Skeletal muscle satellite cell (primary cell): Measurements from ENCODE around the gene AMN.

Source experiments
- H3K27me3 ChIP-seq: 2 replicates; pipeline ENCODE4 v1.7.0; 2013; ENCODE audit warnings: low read length; ENCODE audit not compliant: control insufficient read depth, insufficient read depth
- H3K36me3 ChIP-seq: 2 replicates; pipeline ENCODE4 v1.7.0; 2013; ENCODE audit warnings: mild to moderate bottlenecking, control low read depth, low read length; ENCODE audit not compliant: insufficient read depth
- H3K4me1 ChIP-seq: 2 replicates; pipeline ENCODE4 v1.7.0; 2013; ENCODE audit warnings: low read length; ENCODE audit not compliant: control insufficient read depth, insufficient read depth
- H3K4me2 ChIP-seq: 2 replicates; pipeline ENCODE4 v1.7.0; 2013; ENCODE audit warnings: mild to moderate bottlenecking, low read length
- H3K4me3 ChIP-seq: 2 replicates; pipeline ENCODE4 v1.7.0; 2013; ENCODE audit warnings: low read length
- H3K9ac ChIP-seq: 2 replicates; pipeline ENCODE4 v1.7.0; 2013; ENCODE audit warnings: mild to moderate bottlenecking, low read depth, low read length, moderate library complexity
- H3K9me3 ChIP-seq: replicated peaks from 2 replicates; pipeline ENCODE4 v1.7.0; 2013; ENCODE audit warnings: mild to moderate bottlenecking, control low read depth, low read length

The AMN gene

DNA sequence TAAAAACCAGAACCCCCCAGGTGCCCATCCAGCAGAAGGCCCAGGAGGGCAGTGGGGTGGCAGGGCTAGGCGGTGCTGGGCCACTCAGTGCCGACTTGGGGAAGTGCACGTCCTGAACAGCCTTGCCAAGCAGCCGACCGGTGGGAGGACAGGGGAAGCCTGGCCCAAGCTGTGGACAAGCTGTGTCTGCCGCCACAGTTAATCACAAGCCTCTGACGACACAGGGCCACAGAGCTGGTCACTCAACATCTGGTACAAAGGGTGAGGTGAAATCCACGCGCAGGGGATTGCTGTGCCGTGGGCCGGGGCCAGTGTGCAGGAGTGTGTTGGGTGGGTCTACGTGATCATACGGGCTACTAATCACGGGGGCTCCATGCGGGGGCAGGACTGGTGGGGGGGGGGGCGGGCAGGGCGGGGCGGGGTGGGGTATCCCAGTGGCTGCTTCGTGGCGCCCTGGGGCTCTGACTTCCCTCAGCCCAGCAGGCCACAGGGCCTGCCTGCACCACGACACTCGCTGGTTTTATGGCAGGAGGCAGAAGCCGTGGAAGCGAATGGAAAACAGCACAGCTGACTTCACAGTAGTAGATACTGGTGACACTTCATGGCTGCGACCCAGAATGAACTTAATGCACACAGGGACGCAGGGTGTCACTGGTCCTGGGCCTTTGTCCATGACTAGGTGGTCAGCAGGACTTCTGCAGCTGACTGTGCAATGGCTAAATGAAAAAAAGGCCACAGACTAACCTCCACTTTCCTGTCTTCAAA, 10.2 kb downstream of the AMN start:
- H3K4me2 ChIP-seq: no peak overlapping the region
- no peak overlapping the region for H3K4me3 ChIP-seq
- H3K4me1 ChIP-seq: peaks cover 24% of the 10 kb centered on the region
- peaks cover 37% of the 10 kb centered on the region for H3K36me3 ChIP-seq
- no peaks in the 10 kb centered on the region for H3K9me3 ChIP-seq
- H3K27me3 ChIP-seq: peaks cover 30% of the 10 kb centered on the region
- H3K9ac ChIP-seq: no peak overlapping the region

DNA sequence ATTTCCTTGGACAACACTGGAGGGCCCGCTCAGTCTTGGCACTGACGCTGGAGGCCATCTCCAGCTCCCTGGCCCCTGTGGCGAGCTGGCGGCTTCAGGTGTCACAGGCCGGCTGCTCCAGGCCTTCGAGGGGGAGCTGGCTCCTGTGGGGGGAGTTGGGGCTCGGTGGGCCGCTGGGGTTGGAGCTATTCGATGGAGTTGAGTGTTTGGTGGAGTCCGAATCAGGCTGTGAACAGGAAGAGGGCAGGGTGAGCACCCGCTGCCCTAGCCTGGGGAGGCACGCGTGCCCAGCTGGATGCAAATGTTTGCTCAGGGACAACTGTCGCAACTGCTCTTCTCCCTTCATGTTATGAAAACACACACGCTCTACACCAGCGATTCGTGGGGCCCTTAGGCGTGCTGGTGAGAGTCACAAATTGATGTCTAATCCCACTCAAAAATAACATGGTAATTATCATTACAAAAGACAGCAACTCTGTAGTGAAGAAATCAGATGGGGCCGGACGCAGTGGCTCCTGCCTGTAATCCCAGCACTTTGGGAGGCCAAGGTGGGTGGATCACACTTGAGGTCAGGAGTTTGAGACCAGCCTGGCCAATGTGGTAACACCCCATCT, 11.3 kb downstream of the AMN start:
- Histone ChIP-seq H3K9me3 (no peaks in the 10 kb centered on the region), H3K27me3 (peaks cover 20% of the 10 kb centered on the region), H3K4me3 (no peak overlapping the region), H3K4me1 (peaks cover 18% of the 10 kb centered on the region), H3K4me2 (no peak overlapping the region), H3K36me3 (peaks cover 47% of the 10 kb centered on the region), H3K9ac (no peak overlapping the region)

DNA sequence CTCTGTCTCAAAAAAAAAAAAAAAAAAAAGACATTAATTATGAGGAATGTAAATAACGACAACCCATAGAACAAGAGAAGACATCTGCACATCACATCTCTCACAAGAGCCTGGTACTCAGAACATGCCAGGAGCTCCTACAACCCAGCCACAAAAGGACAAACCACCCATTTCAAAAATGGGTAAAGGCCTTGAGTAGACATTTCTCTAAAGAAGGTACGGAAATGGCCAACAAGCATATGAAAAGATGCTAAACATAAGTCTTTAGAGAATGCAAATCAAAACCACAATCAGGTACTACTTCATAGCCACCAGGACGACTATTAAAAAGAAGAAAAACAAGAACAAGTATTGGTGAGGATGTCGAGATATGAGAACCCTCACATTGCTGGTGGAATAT, 13.3 kb downstream of the AMN start:
- Histone ChIP-seq H3K4me3 (no peak overlapping the region), H3K9ac (no peak overlapping the region), H3K4me1 (peaks cover 7% of the 10 kb centered on the region), H3K27me3 (peaks cover 3% of the 10 kb centered on the region), H3K4me2 (no peak overlapping the region), H3K9me3 (no peaks in the 10 kb centered on the region), H3K36me3 (peaks cover 64% of the 10 kb centered on the region)

DNA sequence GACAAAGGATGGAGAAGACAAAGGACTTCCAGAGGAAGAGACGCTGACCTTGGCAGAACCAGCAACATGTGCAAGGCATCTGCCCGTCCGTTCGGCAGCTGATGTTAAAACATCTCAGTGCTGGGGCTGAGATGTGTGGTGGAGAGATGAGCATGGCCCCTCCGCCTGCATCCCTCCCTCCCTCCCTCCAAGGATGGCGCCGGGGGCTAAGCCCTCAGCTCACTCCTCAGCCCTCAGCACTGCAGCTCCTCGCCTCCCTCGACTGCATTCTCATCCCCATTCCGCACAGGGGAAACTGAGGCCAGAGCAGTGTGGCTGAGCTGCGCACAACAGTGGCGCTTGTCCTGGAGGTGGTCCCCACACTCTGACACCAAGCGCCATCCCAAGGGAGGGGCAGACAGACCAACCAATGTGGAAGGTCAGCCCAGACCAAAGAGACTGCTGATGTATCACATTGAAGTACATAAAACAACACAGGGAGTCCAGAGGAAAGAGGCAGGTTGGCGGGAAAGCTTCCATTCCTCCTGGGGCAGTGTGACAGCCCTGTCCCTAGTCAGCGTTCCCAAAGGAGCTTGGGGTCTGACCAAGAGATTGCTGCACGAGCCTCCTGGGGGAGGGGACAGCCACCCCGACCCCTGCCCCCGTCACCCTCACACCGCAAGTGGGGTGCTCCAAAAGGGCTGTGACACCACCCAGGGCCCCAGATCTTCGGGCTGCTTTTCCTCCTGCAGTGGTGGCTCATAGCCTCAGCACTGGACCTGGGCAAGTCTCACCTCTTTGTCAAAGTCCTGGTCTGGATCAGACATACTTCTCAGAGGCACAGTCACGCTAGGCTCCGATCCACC, 15.1 kb downstream of the AMN start:
- Histone ChIP-seq H3K36me3 (peaks cover 72% of the 10 kb centered on the region), H3K9ac (no peak overlapping the region), H3K4me3 (no peak overlapping the region), H3K4me2 (no peak overlapping the region), H3K4me1 (no peaks in the 10 kb centered on the region), H3K27me3 (no peaks in the 10 kb centered on the region), H3K9me3 (no peaks in the 10 kb centered on the region)

GRCh38 chr14:102938191-102938590, 15.7 kb downstream of the AMN start:
- H3K4me3 ChIP-seq: no peak overlapping the region
- H3K9me3 ChIP-seq: no peaks in the 10 kb centered on the region
- no peaks in the 10 kb centered on the region for H3K4me1 ChIP-seq
- H3K36me3 ChIP-seq: peaks cover 73% of the 10 kb centered on the region
- H3K9ac ChIP-seq: no peak overlapping the region
- no peaks in the 10 kb centered on the region for H3K27me3 ChIP-seq
- no peak overlapping the region for H3K4me2 ChIP-seq

- H3K27me3 ChIP-seq: no peaks in the 10 kb centered on the region
- H3K4me3 ChIP-seq: no peak overlapping the region
- no peak overlapping the region for H3K4me2 ChIP-seq
- peaks cover 77% of the 10 kb centered on the region for H3K36me3 ChIP-seq
- H3K4me1 ChIP-seq: no peaks in the 10 kb centered on the region
- no peaks in the 10 kb centered on the region for H3K9me3 ChIP-seq
- H3K9ac ChIP-seq: no peak overlapping the region
Observed at GRCh38 chr14:102939329-102939728, 16.9 kb downstream of the AMN start.

GRCh38 chr14:102939820-102940561, 17.5 kb downstream of the AMN start:
- Histone ChIP-seq H3K36me3 (peaks cover 82% of the 10 kb centered on the region), H3K4me2 (no peak overlapping the region), H3K4me1 (no peaks in the 10 kb centered on the region), H3K9me3 (no peaks in the 10 kb centered on the region), H3K27me3 (no peaks in the 10 kb centered on the region), H3K9ac (no peak overlapping the region), H3K4me3 (no peak overlapping the region)

DNA sequence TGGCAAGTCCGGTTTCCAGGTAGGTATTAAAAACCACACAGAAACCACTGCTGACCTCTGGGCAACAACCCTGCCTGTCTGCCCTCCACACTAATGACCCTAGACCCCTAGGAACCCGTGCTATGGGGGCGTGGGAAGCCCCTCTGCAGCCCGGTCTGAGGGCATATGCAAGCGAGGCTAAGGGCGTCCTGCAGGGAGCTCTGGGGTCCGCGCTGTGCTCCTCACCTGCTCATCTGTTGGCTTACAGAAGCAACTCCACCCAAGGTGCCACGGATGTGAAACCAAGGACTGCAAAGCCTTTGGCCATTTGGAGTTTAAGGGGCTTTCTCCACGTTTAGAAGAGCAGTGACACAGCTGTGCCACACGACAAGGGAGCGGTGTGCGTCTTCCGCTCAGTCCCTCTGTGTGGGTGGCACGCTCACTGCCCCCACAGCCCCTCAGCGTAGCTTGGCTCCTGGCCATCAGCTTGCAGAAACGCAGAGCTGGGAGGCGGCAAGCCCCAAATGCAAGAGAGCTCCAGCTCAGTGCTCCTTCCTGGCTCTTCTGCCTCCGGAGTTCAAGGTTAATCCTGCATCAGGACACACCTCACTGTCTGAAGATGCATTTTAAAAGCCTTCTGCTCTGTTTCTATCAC, 18.4 kb downstream of the AMN start:
- no peak overlapping the region for H3K4me2 ChIP-seq
- H3K4me3 ChIP-seq: no peak overlapping the region
- no peaks in the 10 kb centered on the region for H3K27me3 ChIP-seq
- H3K9me3 ChIP-seq: no peaks in the 10 kb centered on the region
- H3K36me3 ChIP-seq: peaks cover 87% of the 10 kb centered on the region
- no peaks in the 10 kb centered on the region for H3K4me1 ChIP-seq
- no peak overlapping the region for H3K9ac ChIP-seq

DNA sequence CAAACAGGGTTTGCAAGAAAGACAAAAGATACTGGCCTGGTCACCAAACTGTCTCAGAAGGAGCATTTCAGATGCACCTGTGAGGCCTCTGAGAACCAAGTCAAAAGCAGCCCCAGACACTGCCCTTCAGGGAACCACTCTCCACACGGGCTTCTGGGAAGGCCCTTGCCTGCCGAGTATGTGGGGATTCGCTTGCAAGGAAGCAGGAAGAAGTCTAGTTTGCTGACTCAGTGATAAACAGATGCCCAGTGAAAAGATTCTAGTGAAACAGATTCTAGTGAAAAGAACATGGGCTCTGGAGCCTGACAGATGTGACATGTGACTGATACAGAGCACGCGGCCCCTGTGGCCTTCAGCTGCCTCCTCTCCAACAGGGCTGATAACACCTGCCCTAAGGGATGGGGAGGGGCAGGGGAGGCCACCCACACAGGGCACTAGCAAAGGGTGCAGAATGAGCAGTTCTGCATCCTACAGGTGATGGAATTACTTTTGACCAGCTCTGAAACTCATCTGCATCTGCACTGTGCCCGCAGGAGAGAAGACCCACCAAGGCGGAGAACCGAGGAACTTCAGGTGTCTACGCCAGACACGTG, 19.1 kb downstream of the AMN start:
- no peak overlapping the region for H3K9ac ChIP-seq
- H3K27me3 ChIP-seq: no peaks in the 10 kb centered on the region
- H3K4me2 ChIP-seq: no peak overlapping the region
- no peaks in the 10 kb centered on the region for H3K9me3 ChIP-seq
- H3K36me3 ChIP-seq: peaks cover 87% of the 10 kb centered on the region
- H3K4me1 ChIP-seq: no peaks in the 10 kb centered on the region
- no peak overlapping the region for H3K4me3 ChIP-seq

GRCh38 chr14:102942069-102942468, 19.6 kb downstream of the AMN start:
- no peak overlapping the region for H3K9ac ChIP-seq
- H3K4me3 ChIP-seq: no peak overlapping the region
- H3K36me3 ChIP-seq: peaks cover 89% of the 10 kb centered on the region
- H3K4me2 ChIP-seq: no peak overlapping the region
- no peaks in the 10 kb centered on the region for H3K27me3 ChIP-seq
- no peaks in the 10 kb centered on the region for H3K9me3 ChIP-seq
- no peaks in the 10 kb centered on the region for H3K4me1 ChIP-seq
